HG03439 (cell line): ENCODE measurements around the gene ABCC2.
"Not testable (repeated sequence)": the region's sequence is repeated elsewhere in the genome, so short reads cannot be mapped to it uniquely, and the experiment has no call there.

Experiments
- ATAC-seq: cut with Tn5 transposase; IDR thresholded peaks from one replicate; pipeline ENCODE4 v1.9.1; 2021; ENCODE audit warnings: mild to moderate bottlenecking, moderate library complexity; ENCODE audit not compliant: unreplicated experiment

The ABCC2 gene

DNA sequence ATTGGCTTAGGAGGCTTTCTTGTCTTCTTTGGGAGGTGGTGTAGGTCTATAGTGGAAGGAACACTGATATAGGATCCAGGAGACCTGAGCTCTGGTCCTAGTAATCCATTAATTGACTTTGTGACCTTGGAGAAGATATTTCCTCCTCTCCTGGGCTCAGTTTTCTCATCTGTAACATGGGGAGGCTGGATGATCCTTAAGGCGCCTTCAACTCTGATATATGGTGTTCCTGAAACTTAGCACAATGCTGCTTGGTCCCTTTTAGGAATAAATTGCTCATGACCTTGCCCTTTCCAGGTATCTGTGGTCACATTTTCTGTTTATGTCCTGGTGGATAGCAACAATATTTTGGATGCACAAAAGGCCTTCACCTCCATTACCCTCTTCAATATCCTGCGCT is 25.3 kb downstream of the ABCC2 start:
- no peak for ATAC-seq

DNA sequence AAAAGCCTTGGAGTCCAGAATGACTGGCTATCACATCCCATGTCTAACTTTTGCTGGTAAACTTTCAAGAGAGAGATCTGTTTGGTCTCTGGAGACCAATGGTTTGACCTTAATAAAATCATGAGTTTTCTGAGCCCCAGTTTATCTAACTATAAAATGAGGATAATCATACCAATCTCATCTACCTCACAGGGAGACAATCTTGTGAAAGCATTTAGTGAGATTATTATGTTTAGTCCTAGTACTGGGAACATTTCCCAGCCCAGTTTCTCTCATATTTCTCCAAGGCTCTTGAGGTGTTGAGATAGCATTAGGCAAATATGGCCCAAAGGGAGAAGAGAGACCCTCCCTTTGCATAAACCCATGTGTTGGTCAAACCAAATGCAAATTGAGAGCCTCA is 25.8 kb downstream of the ABCC2 start:
- ATAC-seq, result no peak

DNA sequence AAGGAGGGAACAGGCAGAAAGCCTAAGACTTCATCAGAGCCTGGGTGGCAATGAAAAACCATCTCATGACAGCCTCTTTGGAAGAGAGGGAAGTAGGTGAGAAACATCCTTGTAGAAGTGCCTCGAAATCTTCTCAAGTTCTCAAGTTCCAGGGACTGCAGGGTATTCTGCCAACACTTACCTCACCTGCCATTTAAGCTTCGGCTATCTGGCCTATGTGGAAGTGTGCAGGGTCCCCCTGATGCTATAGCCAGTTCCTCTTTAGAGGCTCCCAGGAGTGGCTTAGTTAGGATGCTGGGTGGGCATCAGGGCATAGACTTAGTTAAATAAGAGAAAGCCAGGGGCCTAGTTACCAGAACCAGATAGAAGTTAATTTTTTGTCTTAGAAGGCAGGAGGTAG is 27.0 kb downstream of the ABCC2 start:
- ATAC-seq, result no peak

GRCh38 chr10:99809931-99810615 is 27.6 kb downstream of the ABCC2 start:
- ATAC-seq, result no peak

DNA sequence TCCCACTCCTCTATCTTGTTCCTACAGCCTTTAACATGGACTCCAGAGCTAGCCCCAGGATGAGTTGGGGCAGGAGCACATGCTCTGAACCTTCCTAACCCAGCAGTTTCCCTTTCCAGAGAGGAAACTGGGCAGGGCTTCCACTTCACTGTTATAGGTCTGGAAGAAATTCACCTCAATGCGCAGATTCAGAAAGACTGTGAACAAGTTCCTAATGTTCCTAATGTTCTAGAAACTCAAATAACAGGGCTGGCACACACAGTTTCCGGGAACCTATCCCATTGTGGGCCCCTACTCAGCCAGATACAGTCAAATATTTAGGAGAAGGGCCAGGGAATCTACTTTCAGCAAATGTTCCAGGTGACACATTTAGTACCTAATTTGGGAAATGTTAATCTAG is 29.7 kb downstream of the ABCC2 start:
- ATAC-seq, result no peak

GRCh38 chr10:99814143-99814542 is 31.7 kb downstream of the ABCC2 start:
- no peak for ATAC-seq

DNA sequence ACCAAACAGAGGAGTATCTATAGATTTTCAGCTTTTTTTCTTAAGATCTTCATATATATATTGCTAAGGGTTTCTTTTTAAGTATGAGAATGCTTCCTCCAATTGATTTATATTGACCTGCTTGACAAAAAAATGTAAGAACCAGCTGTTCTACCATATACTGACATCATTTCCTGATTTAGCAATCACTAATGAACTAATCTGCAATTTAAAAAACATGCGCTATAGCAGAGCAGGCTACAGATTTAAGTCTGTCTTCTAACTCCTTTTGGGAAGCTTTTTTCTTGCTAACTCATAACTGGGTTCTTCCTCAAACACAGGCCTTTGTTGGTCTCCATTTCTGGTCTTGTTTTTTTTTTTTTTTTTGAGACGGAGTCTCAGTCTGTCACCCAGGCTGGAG is 33.2 kb downstream of the ABCC2 start:
- ATAC-seq, result no peak

DNA sequence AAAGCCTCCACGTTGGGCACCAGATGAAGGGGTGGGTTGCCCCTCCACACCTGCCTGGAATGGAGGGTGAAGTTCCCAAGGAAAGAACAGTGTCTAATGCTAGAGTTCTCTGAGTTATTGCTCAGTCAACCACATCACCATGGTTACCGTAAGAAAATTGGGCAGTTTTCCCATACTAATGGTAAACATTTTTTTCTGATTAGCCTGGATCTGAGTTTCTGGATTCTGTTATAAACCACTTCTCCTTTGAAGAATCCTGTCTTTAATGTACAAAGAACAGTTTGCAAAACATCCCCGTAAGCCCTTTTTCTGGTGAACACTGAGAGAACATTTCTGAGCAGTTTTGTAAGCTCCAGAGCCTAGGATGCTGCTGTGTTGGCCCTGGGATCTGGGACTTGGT is 45.5 kb downstream of the ABCC2 start:
- ATAC-seq, result no peak

GRCh38 chr10:99828464-99828863 is 46.0 kb downstream of the ABCC2 start:
- no peak for ATAC-seq

GRCh38 chr10:99832439-99832838 is 50.0 kb downstream of the ABCC2 start:
- ATAC-seq, result no peak

DNA sequence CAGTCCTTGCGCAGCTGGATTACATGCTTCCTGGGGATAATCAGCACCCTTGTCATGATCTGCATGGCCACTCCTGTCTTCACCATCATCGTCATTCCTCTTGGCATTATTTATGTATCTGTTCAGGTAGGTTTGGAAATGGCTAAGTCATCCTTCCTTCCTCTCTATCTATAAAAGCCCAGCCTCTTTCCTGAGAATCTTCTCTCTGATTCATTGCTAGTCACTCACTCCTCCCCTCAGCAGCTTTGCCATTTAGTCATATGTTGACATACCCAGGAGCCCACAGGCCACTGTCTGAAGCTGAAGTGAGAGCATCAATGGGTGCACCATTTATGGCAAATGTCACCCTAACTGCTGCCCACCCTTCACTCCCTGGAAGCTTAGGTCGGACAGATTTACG is 52.0 kb downstream of the ABCC2 start:
- no peak for ATAC-seq

DNA sequence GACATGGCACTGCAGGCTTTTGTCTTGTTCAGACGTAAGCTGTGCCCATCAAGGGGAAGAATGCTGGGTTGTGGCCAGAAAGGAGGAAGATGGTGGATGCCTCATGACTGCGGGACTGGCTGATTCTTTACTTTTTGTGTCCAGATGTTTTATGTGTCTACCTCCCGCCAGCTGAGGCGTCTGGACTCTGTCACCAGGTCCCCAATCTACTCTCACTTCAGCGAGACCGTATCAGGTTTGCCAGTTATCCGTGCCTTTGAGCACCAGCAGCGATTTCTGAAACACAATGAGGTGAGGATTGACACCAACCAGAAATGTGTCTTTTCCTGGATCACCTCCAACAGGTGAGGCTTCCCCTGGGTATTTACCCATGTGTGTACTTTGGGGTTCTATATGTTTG is 53.5 kb downstream of the ABCC2 start:
- no peak for ATAC-seq

- ATAC-seq, result no peak
Observed at GRCh38 chr10:99836711-99837110, 54.3 kb downstream of the ABCC2 start.

DNA sequence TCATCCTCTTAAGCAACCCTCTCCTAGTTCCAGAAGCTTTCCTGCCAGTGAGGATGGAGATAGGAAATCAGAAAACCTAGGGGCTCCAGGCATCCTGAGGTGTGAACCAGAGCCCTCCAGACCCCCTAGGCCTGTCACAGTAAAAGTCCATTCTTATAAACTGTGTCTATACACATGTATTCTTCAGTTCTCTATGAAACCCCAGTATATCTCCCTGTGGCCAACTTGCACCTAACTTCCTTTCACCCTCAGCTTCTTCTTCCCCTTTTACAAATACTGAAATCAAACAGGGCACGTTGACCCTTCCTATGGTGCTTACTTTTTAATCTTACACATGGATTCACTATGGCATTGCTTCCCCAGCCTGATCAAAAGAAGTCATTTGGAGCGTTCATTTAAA is 58.4 kb downstream of the ABCC2 start:
- not testable (repeated sequence) for ATAC-seq

- ATAC-seq, result no peak
Observed at GRCh38 chr10:99841746-99842145, 59.3 kb downstream of the ABCC2 start.

GRCh38 chr10:99843310-99843709 is 60.9 kb downstream of the ABCC2 start:
- no peak for ATAC-seq

DNA sequence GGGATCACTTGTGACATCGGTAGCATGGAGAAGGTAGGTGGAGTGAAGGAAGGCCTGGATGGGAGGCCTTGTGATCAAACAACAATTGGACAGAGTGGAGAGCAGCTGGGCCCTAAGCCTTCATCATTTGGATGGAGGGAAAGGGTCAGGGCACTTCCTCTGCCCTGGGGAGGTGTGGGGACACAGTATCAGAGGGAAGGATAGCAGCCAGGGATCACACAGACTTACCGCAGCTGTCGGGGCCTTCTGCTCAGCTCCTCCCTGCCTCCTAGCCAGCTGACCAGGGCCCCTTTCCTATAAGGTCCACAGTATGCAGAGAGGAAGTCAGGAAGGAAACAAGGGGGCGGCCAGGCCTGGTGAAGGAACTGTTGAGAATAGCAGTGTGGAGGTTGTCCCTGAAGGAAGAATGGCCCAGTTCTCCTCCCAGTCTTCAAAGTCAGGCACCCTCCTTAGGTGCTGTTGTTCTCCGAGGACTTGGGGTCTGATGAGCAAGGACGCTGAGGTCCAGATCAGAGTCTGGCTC is 62.1 kb downstream of the ABCC2 start:
- ATAC-seq, result no peak

- ATAC-seq, result no peak
Observed at GRCh38 chr10:99845837-99846382, 63.5 kb downstream of the ABCC2 start.

DNA sequence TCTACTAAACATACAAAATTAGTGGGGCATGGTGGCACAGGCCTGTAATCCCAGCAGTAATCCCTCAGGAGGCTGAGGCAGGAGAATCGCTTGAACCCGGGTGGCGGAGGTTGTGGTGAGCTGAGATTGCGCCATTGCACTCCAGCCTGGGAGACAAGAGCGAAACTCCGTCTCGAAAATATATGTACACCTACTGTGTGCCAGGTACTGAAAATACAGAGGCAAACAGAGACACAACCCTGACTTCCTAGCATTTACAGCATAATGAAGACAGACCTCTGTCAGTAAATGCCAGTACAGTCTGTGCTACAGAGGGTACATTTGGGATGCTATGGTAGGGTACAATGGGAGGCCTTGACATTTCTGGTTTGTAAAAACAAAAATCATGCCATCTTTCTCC is 66.6 kb downstream of the ABCC2 start:
- no peak for ATAC-seq

DNA sequence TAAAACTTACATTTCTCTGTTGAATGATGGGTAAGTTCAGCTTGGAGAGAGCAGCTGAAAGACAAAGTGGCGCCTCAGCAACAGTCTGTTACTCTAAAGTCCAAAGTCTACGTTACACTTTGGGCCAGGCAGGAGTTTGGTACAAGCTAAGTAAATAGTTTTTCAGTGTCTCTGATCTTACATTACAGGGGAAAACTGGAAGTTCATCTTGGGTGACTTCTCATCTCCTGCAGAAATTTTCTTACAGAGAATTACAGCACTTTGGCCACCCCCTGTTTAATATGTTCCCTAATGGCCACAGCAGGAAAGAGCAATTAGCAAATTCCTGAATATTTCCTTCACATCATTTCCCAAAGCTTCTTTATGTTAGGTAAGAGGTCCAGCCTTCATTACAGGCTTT is 67.1 kb downstream of the ABCC2 start:
- ATAC-seq, result no peak

GRCh38 chr10:99850021-99850766 is 67.8 kb downstream of the ABCC2 start:
- no peak for ATAC-seq

GRCh38 chr10:99850767-99851340 is 68.4 kb downstream of the ABCC2 start:
- ATAC-seq, result no peak
